ENCODE data around the gene NFIA. TPM values are rescaled to one million over a fixed set of nuclear protein-coding genes. Genes with fewer than 3 reads are reported as not detected.

The NFIA gene
- total RNA-seq, 6 donors from 2014 or later: 33.5 to 94.3 (median 44.9) TPM

DNA sequence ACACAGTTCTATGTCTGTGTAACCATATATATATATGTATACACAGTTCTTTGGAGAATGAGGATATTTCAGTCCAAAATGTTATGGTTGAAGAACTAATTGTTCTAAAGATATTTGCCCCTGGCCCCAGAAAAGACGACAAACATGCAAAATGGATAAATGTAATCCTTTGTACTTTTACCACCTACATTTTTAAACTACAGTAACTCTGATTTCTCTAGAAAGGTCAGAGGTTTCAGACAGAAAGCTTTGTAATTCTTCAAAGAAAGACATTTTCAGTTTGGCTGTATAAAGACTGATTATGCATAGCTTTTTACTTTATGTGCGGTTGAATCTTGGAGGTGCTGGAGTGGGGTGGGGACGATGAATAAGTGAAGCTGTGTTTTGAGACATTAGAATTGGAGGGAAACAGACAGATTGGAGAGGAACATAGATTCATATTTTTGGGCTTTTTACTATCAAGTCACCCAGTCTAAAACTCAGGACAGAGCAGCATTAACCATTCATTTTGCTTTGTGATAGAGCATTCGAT, 16.6 kb downstream of the NFIA start:
- Histone ChIP-seq H3K4me3 (no peak overlapping the region), H3K27ac (no peak overlapping the region), H3K36me3 (no peaks in the 10 kb centered on the region), H3K9me3 (no peaks in the 10 kb centered on the region), H3K4me1 (peaks cover 0 to 16% (median 14%) of the 10 kb centered on the region in 4 donors), H3K27me3 (no peaks in the 10 kb centered on the region)
- no peak for ATAC-seq (ENCODE audit: low FRiP score in 2 of 2)
- TF ChIP-seq POLR2A (IDR thresholded peaks at IDR 0.05) (no peak), POLR2AphosphoS5 (IDR thresholded peaks at IDR 0.05) (no peak), EP300 (IDR thresholded peaks at IDR 0.05) (no peak)
- TF ChIP-seq, protein P1, sequence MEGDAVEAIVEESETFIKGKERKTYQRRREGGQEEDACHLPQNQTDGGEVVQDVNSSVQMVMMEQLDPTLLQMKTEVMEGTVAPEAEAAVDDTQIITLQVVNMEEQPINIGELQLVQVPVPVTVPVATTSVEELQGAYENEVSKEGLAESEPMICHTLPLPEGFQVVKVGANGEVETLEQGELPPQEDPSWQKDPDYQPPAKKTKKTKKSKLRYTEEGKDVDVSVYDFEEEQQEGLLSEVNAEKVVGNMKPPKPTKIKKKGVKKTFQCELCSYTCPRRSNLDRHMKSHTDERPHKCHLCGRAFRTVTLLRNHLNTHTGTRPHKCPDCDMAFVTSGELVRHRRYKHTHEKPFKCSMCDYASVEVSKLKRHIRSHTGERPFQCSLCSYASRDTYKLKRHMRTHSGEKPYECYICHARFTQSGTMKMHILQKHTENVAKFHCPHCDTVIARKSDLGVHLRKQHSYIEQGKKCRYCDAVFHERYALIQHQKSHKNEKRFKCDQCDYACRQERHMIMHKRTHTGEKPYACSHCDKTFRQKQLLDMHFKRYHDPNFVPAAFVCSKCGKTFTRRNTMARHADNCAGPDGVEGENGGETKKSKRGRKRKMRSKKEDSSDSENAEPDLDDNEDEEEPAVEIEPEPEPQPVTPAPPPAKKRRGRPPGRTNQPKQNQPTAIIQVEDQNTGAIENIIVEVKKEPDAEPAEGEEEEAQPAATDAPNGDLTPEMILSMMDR (IDR thresholded peaks at IDR 0.05): no peak
- 81 to 89% methylated on average over 4 of the region's 4 CpGs for WGBS, 2 donors
- DNase-seq: no peak

DNA sequence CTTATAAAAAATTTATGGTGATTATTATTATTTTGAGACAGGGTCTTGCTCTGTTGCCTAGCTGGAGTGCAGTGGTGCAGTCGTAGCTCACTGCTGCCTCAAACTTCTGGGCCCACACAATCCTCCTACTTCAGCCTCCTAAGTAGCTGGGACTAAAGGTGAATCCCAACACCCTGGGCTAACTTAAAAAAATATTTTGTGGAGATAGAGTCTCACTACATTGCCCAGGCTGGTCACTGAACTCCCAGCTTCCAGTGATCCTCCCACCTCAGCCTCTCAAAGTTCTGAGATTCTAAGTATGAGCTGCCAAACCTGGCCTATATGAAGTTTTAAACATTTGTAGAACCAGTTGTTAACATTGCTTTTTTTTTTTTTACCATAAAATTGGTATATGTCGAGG, 18.2 kb downstream of the NFIA start:
- ATAC-seq (ENCODE audit: low FRiP score in 2 of 2) (no peak), DNase-seq (no peak)
- 67 to 95% methylated on average over 2 of the region's 2 CpGs for WGBS, 2 donors
- Histone ChIP-seq H3K27ac (no peak overlapping the region), H3K36me3 (no peaks in the 10 kb centered on the region), H3K4me3 (no peak overlapping the region), H3K4me1 (peaks cover 0 to 14% (median 2%) of the 10 kb centered on the region in 4 donors), H3K27me3 (no peaks in the 10 kb centered on the region), H3K9me3 (no peaks in the 10 kb centered on the region)
- TF ChIP-seq EP300 (IDR thresholded peaks at IDR 0.05): no peak
- TF ChIP-seq, protein P1 (IDR thresholded peaks at IDR 0.05): no peak
- no peak for TF ChIP-seq POLR2AphosphoS5 (IDR thresholded peaks at IDR 0.05)
- TF ChIP-seq POLR2A (IDR thresholded peaks at IDR 0.05): no peak

DNA sequence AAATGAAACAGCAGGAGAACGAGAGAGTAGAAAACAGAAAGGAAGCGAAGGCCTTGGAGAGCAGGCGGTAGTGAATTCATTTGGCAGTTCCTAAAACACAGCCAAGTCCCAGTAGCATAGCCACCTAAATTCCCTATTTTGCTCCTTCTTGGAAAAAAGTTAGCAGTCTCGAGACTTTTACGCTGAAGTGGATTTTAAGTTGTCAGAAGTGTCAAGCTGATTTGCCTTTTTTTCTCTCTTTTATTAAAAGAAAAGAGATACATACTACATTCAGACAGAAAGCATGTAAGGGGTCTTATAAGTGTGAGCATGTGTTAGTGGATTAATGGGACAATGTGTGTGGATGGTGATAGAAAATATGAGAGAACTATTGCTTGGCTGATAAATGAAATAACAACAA, 19.2 kb downstream of the NFIA start:
- DNase-seq: no peak
- peaks cover 0 to 14% (median 2%) of the 10 kb centered on the region in 4 donors for H3K4me1 ChIP-seq
- 53 to 56% methylated on average over 5 of the region's 5 CpGs for WGBS, 2 donors

DNA sequence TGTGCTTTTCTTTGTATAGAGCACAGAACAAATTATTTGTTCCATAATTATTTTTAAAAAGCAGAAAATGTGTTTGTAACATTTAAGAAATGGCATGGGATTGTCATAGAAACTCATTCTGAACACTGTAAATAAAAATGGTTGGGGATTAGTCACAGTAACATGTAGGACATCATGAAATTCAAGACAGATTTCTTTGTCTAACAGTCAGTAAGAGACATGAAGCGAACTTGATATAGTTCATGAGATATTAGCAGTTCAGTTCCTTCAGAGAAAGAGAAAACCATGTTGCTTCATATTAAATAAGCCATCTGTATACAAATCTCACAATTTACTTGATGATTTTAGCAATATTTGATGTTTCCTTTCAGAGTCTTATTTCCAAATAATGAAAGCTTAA, 19.7 kb downstream of the NFIA start:
- TF ChIP-seq EP300 (IDR thresholded peaks at IDR 0.05) (no peak), POLR2AphosphoS5 (IDR thresholded peaks at IDR 0.05) (no peak), POLR2A (IDR thresholded peaks at IDR 0.05) (no peak)
- TF ChIP-seq, protein P1 (IDR thresholded peaks at IDR 0.05): no peak
- peaks cover 0 to 14% (median 2%) of the 10 kb centered on the region in 4 donors for H3K4me1 ChIP-seq
- H3K36me3 ChIP-seq: no peaks in the 10 kb centered on the region
- WGBS, 2 donors: 2 to 43% methylated on average over 1 of the region's 1 CpG
- peak overlapping the region; percentile 36 to 79 (median 66) for H3K27ac ChIP-seq
- H3K9me3 ChIP-seq: no peaks in the 10 kb centered on the region
- ATAC-seq (ENCODE audit: low FRiP score in 2 of 2): peak in 1 of 2 donors; percentile 53
- DNase-seq: no peak
- peak overlapping the region in 3 of 4 donors; percentile 4 to 28 (median 24) for H3K4me3 ChIP-seq
- no peaks in the 10 kb centered on the region for H3K27me3 ChIP-seq

More for the DNA sequence above, 19.2 kb downstream of the NFIA start:
- H3K9me3 ChIP-seq: no peaks in the 10 kb centered on the region
- H3K36me3 ChIP-seq: no peaks in the 10 kb centered on the region
- peak in 1 of 2 donors; percentile 54 for ATAC-seq (ENCODE audit: low FRiP score in 2 of 2)
- H3K27ac ChIP-seq: peak overlapping the region; percentile 36 to 79 (median 66)
- H3K27me3 ChIP-seq: no peaks in the 10 kb centered on the region
- H3K4me3 ChIP-seq: peak overlapping the region in 3 of 4 donors; percentile 4 to 28 (median 24)
- TF ChIP-seq, protein P1 (IDR thresholded peaks at IDR 0.05): no peak
- TF ChIP-seq POLR2AphosphoS5 (IDR thresholded peaks at IDR 0.05) (no peak), POLR2A (IDR thresholded peaks at IDR 0.05) (no peak), EP300 (IDR thresholded peaks at IDR 0.05) (no peak)

DNA sequence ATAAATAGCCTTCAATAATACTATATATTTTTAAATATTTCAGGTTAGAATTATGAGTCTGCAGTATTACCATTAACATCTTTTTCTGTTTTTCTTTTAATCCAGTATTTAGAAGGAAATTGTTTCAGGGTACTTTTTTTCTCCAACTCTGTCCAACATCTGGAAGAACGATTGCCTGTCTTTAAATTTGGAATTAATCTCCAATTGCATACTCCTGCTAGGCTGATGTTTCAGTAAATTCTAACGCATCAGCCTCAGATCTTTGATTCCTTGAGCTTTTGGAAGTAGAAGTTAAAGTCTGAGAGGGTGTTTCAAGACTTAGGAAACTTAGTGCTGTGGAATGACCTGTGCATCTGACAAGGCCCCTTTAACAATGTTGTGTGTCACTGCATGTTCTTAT, 20.3 kb downstream of the NFIA start:
- H3K27me3 ChIP-seq: no peaks in the 10 kb centered on the region
- TF ChIP-seq POLR2A (IDR thresholded peaks at IDR 0.05): no peak
- TF ChIP-seq EP300 (IDR thresholded peaks at IDR 0.05): no peak
- TF ChIP-seq, protein P1 (IDR thresholded peaks at IDR 0.05): no peak
- TF ChIP-seq POLR2AphosphoS5 (IDR thresholded peaks at IDR 0.05): no peak
- no peaks in the 10 kb centered on the region for H3K36me3 ChIP-seq
- H3K4me3 ChIP-seq: no peak overlapping the region
- ATAC-seq (ENCODE audit: low FRiP score in 2 of 2) (no peak), DNase-seq (no peak)
- WGBS, 2 donors: 58 to 78% methylated on average over 2 of the region's 2 CpGs
- peaks cover 0 to 14% (median 2%) of the 10 kb centered on the region in 4 donors for H3K4me1 ChIP-seq
- H3K27ac ChIP-seq: peak overlapping the region in 2 of 4 donors; percentile 69 to 79
- no peaks in the 10 kb centered on the region for H3K9me3 ChIP-seq

Measured in upper lobe of left lung (tissue), 6 donors.